Caco-2 (cell line): Measurements from ENCODE around the gene SLC16A12. TPM values are rescaled to one million over a fixed set of nuclear protein-coding genes. Genes with fewer than 3 reads are reported as not detected.

Experiments used
- BruUV-seq: library from RNA; stranded (reverse); fragments of 400-500 nt; replicated peaks from 2 replicates; lab custom pipeline; 2021; lab: Mats Ljungman, UMichigan
- CTCF ChIA-PET: fragments of 300-600 bp; sonication (Branson Sonifier 250); formaldehyde crosslinking; loops from one replicate; lab custom pipeline; 2022; ENCODE audit warnings: antibody characterized with exemption; lab: Charles Lee
- POLR2A ChIA-PET: fragments of 300-600 bp; sonication (Branson Sonifier 250); formaldehyde crosslinking; loops from one replicate; lab custom pipeline; 2022; ENCODE audit warnings: antibody characterized with exemption; lab: Charles Lee
- DNase-seq, 2 experiments: peaks; one replicate each; pipeline versions ENCODE4 v3.0.0 to v3.0.0-alpha.2; 2020 to 2022
- H3K27me3 ChIP-seq: replicated peaks from 2 replicates; pipeline ENCODE4 v1.6.0; 2011; ENCODE audit warnings: low read length; ENCODE audit not compliant: control insufficient read depth, insufficient read depth
- H3K36me3 ChIP-seq: 2 replicates; pipeline ENCODE4 v1.5.1; 2011; ENCODE audit warnings: low read length; ENCODE audit not compliant: control insufficient read depth, insufficient read depth
- H3K4me1 ChIP-seq: fragments of 250-450 bp; sonication (Bioruptor Pico); 2 replicates; pipeline ENCODE4 v1.5.1; 2020; ENCODE audit warnings: mild to moderate bottlenecking
- H3K4me3 ChIP-seq: 2 replicates; pipeline ENCODE4 v1.5.1; 2011; ENCODE audit warnings: low read depth, mild to moderate bottlenecking, control low read depth, low read length
- H3K9me3 ChIP-seq: fragments of 250-450 bp; sonication (Bioruptor Pico); 2 replicates; pipeline ENCODE4 v1.5.1; 2020; ENCODE audit warnings: mild to moderate bottlenecking, moderate library complexity
- H3K27ac Mint-ChIP-seq: one replicate; pipeline ENCODE4 v1.8.0; 2022; ENCODE audit warnings: mixed read lengths; ENCODE audit not compliant: unreplicated experiment
- H3K27me3 Mint-ChIP-seq: one replicate; pipeline ENCODE4 v1.8.0; 2022; ENCODE audit warnings: mixed read lengths; ENCODE audit not compliant: insufficient read depth, unreplicated experiment
- H3K36me3 Mint-ChIP-seq: one replicate; pipeline ENCODE4 v1.8.0; 2022; ENCODE audit warnings: mild to moderate bottlenecking, mixed read lengths; ENCODE audit not compliant: insufficient read depth, unreplicated experiment
- H3K4me1 Mint-ChIP-seq: one replicate; pipeline ENCODE4 v1.8.0; 2022; ENCODE audit warnings: low read depth, mixed read lengths; ENCODE audit not compliant: unreplicated experiment
- H3K4me3 Mint-ChIP-seq: one replicate; pipeline ENCODE4 v1.8.0; 2022; ENCODE audit warnings: mild to moderate bottlenecking, moderate library complexity, mixed read lengths; ENCODE audit not compliant: unreplicated experiment
- H3K9me3 Mint-ChIP-seq: one replicate; pipeline ENCODE4 v1.8.0; 2022; ENCODE audit warnings: mixed read lengths; ENCODE audit not compliant: unreplicated experiment
- intact Hi-C: fragments of 100-400 bp; cut with micrococcal nuclease; formaldehyde crosslinking; loops from one replicate; pipeline ENCODE4 v1.10.0; 2022; ENCODE audit not compliant: unreplicated experiment
- total RNA-seq: library from RNA; stranded (reverse); gene quantifications from 2 replicates; pipeline ENCODE4 v1.2.3, GENCODE V29; 2022
- TF ChIP-seq, protein P1 (sequence below), 2 experiments: fragments of 200-600 bp in 1 of 2; IDR thresholded peaks; 1 replicate in 1 of 2; 2 replicates in 1 of 2; pipeline versions ENCODE4 v1.5.1 to v1.8.0; 2011 to 2022; ENCODE audit warnings: antibody characterized with exemption in 1 of 2, control low read depth in 1 of 2, inconsistent platforms in 1 of 2, low read depth in 1 of 2, low read length in 1 of 2, mild to moderate bottlenecking in 1 of 2, moderate library complexity in 1 of 2; ENCODE audit not compliant: insufficient read depth in 1 of 2, severe bottlenecking in 1 of 2, unreplicated experiment in 1 of 2

The SLC16A12 gene
- total RNA-seq, 1 experiment from 2014 or later: not detected

DNA sequence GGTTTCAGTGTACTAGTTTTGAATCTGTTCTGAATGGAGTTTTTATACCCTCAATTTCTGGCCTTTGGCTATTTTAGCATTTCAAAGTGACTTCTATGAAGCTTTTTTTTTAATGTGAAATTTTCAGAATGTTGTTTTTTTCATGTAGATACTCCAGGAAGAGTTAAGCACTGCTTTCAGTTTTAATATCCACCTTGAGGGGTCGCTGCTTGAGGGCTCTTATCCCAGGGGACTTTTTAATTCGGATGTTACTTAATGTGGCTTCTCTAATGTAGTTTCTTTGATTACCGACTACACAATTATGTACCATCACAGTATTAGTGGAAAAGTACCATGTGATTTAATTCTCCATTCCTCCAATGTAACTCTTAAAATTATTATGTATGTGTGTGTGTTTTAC, 115.8 kb downstream of the SLC16A12 start:
- no peaks in the 10 kb centered on the region for H3K27me3 ChIP-seq
- TF ChIP-seq, protein P1, sequence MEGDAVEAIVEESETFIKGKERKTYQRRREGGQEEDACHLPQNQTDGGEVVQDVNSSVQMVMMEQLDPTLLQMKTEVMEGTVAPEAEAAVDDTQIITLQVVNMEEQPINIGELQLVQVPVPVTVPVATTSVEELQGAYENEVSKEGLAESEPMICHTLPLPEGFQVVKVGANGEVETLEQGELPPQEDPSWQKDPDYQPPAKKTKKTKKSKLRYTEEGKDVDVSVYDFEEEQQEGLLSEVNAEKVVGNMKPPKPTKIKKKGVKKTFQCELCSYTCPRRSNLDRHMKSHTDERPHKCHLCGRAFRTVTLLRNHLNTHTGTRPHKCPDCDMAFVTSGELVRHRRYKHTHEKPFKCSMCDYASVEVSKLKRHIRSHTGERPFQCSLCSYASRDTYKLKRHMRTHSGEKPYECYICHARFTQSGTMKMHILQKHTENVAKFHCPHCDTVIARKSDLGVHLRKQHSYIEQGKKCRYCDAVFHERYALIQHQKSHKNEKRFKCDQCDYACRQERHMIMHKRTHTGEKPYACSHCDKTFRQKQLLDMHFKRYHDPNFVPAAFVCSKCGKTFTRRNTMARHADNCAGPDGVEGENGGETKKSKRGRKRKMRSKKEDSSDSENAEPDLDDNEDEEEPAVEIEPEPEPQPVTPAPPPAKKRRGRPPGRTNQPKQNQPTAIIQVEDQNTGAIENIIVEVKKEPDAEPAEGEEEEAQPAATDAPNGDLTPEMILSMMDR (IDR thresholded peaks at IDR 0.05; ENCODE audit: insufficient read depth in 1 of 2, low read depth in 1 of 2, low read length in 1 of 2, severe bottlenecking in 1 of 2, unreplicated experiment in 1 of 2): no peak
- BruUV-seq: no TSS peak
- H3K36me3 Mint-ChIP-seq: no peaks in the 10 kb centered on the region
- H3K4me3 Mint-ChIP-seq: no peak overlapping the region
- H3K27me3 Mint-ChIP-seq: no peaks in the 10 kb centered on the region
- no peak overlapping the region for H3K27ac Mint-ChIP-seq
- POLR2A ChIA-PET: no interaction called here
- peaks cover 3% of the 10 kb centered on the region; the same call in 1 of the 2 replicates for H3K4me1 ChIP-seq
- no peaks in the 10 kb centered on the region for H3K9me3 Mint-ChIP-seq
- peaks cover 2% of the 10 kb centered on the region for H3K4me1 Mint-ChIP-seq
- no peaks in the 10 kb centered on the region for H3K36me3 ChIP-seq
- no peak for DNase-seq
- CTCF ChIA-PET: no interaction called here
- H3K4me3 ChIP-seq: no peak overlapping the region
- H3K9me3 ChIP-seq: no peaks in the 10 kb centered on the region
- intact Hi-C loops: no loop called here

GRCh38 chr10:89416465-89416864, 118.9 kb downstream of the SLC16A12 start:
- ChIA-PET CTCF (no interaction called here), POLR2A (no interaction called here)
- H3K27me3 Mint-ChIP-seq: no peaks in the 10 kb centered on the region
- BruUV-seq: no TSS peak
- TF ChIP-seq, protein P1 (IDR thresholded peaks at IDR 0.05; ENCODE audit: insufficient read depth in 1 of 2, low read depth in 1 of 2, low read length in 1 of 2, severe bottlenecking in 1 of 2, unreplicated experiment in 1 of 2): no peak
- H3K36me3 Mint-ChIP-seq: no peaks in the 10 kb centered on the region
- peaks cover 4% of the 10 kb centered on the region; the same call in 1 of the 2 replicates for H3K4me1 ChIP-seq
- no peaks in the 10 kb centered on the region for H3K4me1 Mint-ChIP-seq
- no peak overlapping the region for H3K27ac Mint-ChIP-seq
- H3K9me3 ChIP-seq: no peaks in the 10 kb centered on the region
- no peak overlapping the region for H3K4me3 ChIP-seq
- DNase-seq: no peak
- H3K27me3 ChIP-seq: no peaks in the 10 kb centered on the region
- no peaks in the 10 kb centered on the region for H3K9me3 Mint-ChIP-seq
- intact Hi-C loops: no loop called here
- no peak overlapping the region for H3K4me3 Mint-ChIP-seq
- H3K36me3 ChIP-seq: no peaks in the 10 kb centered on the region

DNA sequence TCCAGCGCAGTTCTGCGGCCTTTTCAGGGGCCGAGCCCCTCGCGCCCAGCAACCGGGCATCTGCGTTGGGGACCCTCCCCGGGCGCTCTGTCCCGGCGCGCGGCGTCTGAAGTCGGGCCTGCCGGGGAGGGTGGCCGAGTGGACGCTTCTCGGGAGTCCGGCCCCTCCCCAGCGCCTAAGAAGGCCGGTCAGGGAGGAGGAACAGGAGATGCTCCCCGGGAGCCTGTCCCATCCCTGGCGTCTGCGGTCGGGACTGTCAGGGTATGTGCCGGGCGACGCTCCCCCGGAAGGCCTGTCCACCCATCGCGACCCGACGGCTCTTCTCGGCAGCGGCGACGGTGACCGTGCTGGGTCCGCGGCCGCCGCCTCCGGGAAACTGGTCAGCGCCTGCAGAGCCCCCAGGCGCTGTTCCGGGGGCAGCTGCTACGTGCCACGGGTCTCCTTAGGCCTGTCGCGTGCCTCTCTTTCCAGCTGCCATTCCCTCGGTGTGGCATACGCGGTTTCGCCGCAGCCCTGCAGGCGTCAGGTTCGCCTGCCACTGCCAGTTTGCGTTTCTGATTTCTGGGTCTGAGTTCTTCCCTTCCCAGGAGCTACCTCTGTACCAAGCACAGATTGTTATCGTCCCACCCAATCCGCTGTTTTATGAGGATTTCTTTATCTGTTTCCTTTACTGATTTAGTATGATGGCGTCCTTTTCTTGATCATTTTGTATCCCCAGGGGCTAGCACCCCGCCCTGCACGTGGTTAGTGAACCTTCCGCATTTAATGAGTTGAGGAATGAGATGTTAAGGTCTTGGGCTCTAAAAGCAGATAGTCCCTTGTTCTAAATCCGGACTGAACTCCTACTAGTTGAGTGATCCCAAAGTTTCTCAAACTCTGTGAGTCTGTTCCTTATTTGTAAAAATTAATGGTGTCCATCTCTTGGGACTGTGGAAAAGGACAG, 120.2 kb downstream of the SLC16A12 start:
- peak overlapping the region; percentile 26 for H3K27ac Mint-ChIP-seq
- no peaks in the 10 kb centered on the region for H3K27me3 Mint-ChIP-seq
- peaks cover 4% of the 10 kb centered on the region; the same call in 1 of the 2 replicates for H3K4me1 ChIP-seq
- H3K9me3 Mint-ChIP-seq: no peaks in the 10 kb centered on the region
- H3K36me3 Mint-ChIP-seq: no peaks in the 10 kb centered on the region
- no peaks in the 10 kb centered on the region for H3K4me1 Mint-ChIP-seq
- no peaks in the 10 kb centered on the region for H3K9me3 ChIP-seq
- peak overlapping the region; percentile 77 for H3K4me3 Mint-ChIP-seq
- peak overlapping the region; percentile 53 for H3K4me3 ChIP-seq
- no peaks in the 10 kb centered on the region for H3K36me3 ChIP-seq
- intact Hi-C loops: loop anchor here (1.0 kb wide), 1 partner anchor 22 kb away; no protein-coding TSS in a partner anchor
- TF ChIP-seq, protein P1 (IDR thresholded peaks at IDR 0.05; ENCODE audit: insufficient read depth in 1 of 2, low read depth in 1 of 2, low read length in 1 of 2, severe bottlenecking in 1 of 2, unreplicated experiment in 1 of 2): no peak
- ChIA-PET POLR2A (no interaction called here), CTCF (interaction anchor here (1.0 kb wide), 1 partner anchor 9 kb away, joined by 4 read pairs; no protein-coding TSS in a partner anchor)
- no TSS peak for BruUV-seq
- no peaks in the 10 kb centered on the region for H3K27me3 ChIP-seq
- DNase-seq: no peak
